ENCODE data around the gene C14orf180.
A peak's percentile ranks its signal among the peaks of the same experiment; 100 is the strongest.

Gene C14orf180

DNA sequence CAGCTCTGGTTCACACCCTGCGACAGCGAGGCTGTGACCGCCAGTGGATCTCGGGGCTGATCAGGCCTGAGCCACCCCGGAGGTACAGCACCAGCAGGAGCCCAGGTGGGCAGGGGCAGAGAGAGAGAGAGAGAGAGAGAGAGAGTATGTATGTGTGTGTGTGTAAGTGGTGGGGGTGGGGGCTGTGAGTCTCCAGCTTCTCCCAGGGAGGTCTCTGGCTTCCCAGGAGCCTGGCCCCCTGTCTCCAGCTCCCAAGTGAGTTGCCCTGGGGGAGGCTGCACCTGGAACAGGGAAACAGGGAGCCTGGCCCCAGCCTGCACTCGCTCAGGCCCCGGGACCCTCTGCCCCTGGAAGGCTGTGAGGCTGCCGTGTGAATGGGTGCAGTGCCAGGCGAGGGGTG lies 2.0 kb downstream of the C14orf180 start:
- no peak for DNase-seq

- DNase-seq: no peak
These were observed 2.4 kb downstream of the C14orf180 start for GRCh38 chr14:104582005-104582404.

DNA sequence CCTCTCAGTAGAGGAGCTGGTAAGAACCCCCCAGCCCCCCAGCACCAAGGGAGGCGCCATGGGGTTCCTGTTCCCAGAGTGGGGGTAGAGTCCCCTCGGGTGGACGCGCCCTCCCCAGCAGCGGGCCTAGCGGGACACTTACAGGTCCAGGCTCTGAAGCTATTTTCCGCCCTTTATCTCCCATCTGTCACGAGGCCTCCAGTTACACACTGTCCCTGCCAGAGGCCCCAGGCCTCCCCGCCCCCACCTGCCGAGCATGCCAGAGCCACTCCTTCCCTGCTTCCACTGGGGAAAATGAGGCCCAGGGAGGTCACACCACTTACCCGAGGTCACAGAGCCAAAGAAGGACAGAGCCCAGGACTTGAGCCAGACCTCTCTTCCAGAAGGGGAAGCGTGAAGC lies 3.1 kb downstream of the C14orf180 start:
- DNase-seq: no peak

- DNase-seq: no peak
These were observed 4.1 kb downstream of the C14orf180 start for GRCh38 chr14:104583424-104584306.

- no peak for DNase-seq
These were observed 5.0 kb downstream of the C14orf180 start for GRCh38 chr14:104584557-104584956.

GRCh38 chr14:104585966-104586697 lies 6.6 kb downstream of the C14orf180 start:
- DNase-seq: no peak

DNA sequence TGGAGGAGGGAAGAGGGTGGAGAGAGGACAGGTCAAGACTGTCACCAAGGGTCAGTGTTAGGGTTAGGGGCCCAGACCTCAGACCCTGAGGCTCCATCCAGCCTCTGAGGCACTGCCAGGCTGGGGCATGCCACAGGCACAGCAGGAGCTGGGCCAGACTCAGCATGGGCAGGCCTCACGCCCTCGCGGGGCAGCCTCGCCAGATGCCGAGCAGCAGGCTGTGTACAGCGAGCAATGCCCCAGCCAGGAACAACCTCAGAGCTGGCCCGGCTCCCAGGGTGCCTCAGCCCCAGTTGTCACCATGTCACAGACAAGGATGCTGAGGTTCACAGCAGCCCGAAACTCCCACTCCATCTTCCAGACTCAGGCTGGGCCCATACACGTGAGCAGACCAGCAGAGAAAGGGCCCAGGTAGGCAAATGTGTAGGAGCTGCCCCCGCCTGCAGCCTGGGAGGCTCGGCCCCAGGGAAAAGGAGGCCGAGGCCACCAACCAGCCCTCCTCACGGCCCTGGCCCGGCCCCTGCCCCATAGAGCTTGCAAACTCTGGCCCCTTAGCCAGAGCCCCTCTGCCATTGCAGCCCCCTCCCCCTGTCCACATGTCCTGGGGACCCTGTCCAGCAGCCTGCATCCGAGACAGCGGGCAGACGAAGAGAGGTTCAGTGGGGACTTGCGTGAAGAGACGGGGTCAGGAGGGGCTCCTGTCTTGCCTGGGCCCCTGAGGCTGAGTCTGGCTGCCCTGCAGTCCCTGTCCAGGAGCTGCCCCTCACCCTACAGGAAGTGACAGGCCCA lies 7.5 kb downstream of the C14orf180 start:
- peak in 1 of 2 donors; percentile 32 for DNase-seq

- DNase-seq: no peak
These were observed 8.1 kb downstream of the C14orf180 start for GRCh38 chr14:104587641-104588040.

- DNase-seq: peak in 1 of 2 donors; percentile 29
These were observed 8.7 kb downstream of the C14orf180 start for GRCh38 chr14:104588066-104588857.

DNA sequence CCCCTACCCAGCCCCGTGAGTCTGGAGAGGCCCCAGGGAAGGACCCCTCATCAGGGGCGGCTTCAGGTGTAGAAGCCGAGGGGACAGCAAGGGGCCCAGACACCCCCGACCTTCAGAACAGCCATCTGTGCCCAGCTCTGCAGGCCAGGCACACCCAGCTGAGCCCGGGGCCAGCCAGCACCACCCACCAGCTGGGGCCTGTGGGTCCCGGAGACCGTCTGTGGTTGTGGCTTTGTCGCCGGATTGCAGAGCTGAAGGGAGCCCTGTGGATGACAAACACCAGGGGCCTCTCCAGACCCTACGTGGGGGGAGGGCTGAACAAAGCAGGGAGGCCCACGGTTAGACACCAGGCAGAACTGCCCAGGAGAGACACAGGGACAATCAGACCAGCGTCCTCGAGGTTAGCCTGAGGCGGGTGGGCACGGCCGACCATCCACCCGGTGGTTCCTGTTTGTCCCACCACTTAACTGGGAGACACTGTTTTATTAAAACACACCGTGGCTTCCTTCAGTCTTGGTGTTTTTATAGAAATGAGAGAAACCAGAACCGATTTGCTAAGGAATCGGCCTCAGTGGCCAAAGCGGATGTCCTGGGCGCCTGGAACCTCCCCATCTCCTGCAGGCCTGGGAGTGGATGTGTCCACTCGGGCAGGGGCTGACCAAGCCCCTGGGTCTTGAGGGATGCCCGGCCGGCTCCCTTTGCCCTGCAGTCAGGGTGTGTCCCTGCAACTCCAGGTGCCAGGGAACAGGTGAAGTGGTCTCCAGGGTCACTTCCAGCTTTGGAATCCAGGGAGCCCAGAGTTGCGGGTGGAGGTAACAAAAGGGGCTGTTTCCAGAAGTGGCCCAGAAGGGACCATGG lies 10.0 kb downstream of the C14orf180 start:
- no peak for DNase-seq

GRCh38 chr14:104590240-104590965 lies 10.8 kb downstream of the C14orf180 start:
- no peak for DNase-seq

GRCh38 chr14:104591031-104591430 lies 11.5 kb downstream of the C14orf180 start:
- DNase-seq: no peak

- DNase-seq: no peak
These were observed 12.1 kb downstream of the C14orf180 start for GRCh38 chr14:104591506-104592291.

- no peak for DNase-seq
These were observed 12.7 kb downstream of the C14orf180 start for GRCh38 chr14:104592292-104592672.

GRCh38 chr14:104592785-104593184 lies 13.2 kb downstream of the C14orf180 start:
- no peak for DNase-seq

DNA sequence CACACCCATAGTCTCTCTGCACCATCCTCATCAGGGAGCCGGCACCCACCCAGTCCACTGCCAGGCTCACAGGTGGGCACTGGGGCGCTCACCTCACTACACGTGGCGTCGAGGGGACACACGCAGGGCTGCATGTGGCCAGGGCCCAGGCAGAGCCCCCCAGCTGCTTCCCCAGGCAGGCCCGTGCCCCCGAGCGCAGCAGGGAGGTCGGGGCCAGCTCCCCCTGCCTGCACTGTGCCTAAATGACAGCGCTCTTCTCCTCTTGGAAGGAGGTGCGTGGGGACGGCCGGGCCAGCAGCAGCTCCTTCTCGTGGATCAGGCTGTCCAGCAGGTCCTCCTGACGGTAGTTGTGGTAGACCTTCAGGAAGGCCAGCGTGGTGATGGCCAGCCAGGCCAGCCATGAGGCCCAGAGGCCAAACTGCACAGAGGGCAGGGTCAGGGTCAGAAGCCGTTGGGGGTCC lies 13.7 kb downstream of the C14orf180 start:
- no peak for DNase-seq

GRCh38 chr14:104593710-104594136 lies 14.2 kb downstream of the C14orf180 start:
- DNase-seq: no peak

GRCh38 chr14:104594310-104595046 lies 14.9 kb downstream of the C14orf180 start:
- DNase-seq: no peak

DNA sequence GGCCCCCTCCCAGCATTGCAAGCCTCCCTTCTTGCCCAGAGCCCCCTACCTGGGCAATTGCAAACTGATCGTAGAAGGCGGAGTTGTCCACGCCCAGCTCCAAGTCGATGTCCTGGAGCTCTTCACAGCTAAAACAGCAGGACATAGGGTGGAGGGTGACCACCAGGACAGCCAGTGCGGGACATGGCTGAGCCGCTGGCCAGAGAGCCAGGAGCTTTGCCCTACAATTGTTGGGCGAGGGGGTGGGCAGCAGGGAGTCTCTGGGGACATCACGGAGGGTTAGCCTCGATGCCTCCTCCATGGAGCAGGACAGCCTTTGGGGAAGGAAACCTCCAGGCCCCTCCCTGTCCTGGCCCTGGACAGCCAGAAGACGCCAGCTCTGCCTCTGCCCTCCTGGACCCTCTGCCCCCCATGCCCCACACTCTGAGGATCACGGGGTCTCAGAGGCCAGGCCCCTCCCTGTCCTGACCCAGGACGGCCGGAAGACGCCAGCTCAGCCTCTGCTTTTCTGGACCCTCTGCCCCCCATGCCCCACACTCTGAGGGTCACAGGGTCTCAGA lies 15.6 kb downstream of the C14orf180 start:
- DNase-seq: no peak
